BE2C (cell line): Measurements from ENCODE around the gene SLC22A15.
"Not testable (repeated sequence)": the region's sequence is repeated elsewhere in the genome, so short reads cannot be mapped to it uniquely, and the experiment has no call there.

Experiments used
- DNase-seq: peaks from one replicate; pipeline ENCODE4 v3.0.0-alpha.2; 2020
- H3K27me3 ChIP-seq: fragments of 250-450 bp; sonication (Bioruptor Pico); 2 replicates; pipeline ENCODE4 v1.5.1; 2020; ENCODE audit warnings: mild to moderate bottlenecking
- H3K36me3 ChIP-seq: fragments of 250-450 bp; sonication (Bioruptor Pico); 2 replicates; pipeline ENCODE4 v1.5.1; 2020; ENCODE audit warnings: mild to moderate bottlenecking
- H3K4me1 ChIP-seq: fragments of 250-450 bp; sonication (Bioruptor Pico); 2 replicates; pipeline ENCODE4 v1.5.1; 2020
- H3K4me3 ChIP-seq: 2 replicates; pipeline ENCODE4 v1.5.1; 2011; ENCODE audit warnings: low read depth, low read length
- H3K9me3 ChIP-seq: fragments of 250-450 bp; sonication (Bioruptor Pico); 2 replicates; pipeline ENCODE4 v1.5.1; 2020
- CTCF ChIP-seq: IDR thresholded peaks from 2 replicates; pipeline ENCODE4 v1.5.1; 2012; ENCODE audit warnings: mild to moderate bottlenecking, low read depth, low read length

SLC22A15 gene

DNA sequence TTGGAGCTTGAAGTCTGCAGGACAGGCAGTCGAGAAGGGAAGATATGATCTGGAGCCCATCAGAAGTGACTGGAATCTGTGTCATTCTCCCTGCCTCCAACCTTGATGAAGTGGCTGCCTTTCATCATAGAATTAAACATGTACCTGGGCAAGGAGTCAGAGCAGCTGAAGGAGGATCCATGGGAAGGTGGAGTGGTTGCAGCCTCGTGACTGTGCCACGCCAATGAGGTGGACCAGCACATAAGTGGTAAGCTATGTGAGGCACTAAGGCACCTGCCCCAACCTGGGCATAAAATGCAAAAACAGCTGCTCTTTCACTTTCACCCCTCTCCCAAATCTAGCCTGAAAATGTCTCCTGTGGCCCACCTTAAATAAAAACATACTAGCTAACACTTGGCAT is 7.3 kb downstream of the SLC22A15 start:
- no peaks in the 10 kb centered on the region for H3K4me1 ChIP-seq
- H3K36me3 ChIP-seq: no peaks in the 10 kb centered on the region
- H3K27me3 ChIP-seq: peaks cover 5% of the 10 kb centered on the region
- no peak for TF ChIP-seq CTCF
- no peaks in the 10 kb centered on the region for H3K9me3 ChIP-seq
- no peak overlapping the region for H3K4me3 ChIP-seq
- DNase-seq: no peak

DNA sequence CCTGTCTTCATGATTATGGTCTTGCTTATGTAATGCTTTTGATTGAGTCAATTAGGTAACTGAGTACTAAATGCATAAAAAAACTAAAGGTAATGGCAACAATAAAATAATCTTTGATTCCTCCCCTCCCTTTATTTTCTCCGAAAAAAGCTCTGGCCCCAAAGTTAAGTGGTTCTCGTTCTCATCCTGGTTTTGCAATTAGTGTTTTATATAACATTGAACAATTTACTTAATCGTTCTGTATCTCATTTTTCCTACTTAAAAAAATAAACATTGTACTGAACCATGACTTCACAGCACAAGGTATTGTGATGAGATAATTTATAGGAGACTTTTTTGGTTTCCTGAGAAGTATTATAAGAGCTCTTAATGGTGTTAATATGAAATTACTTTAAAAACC is 11.3 kb downstream of the SLC22A15 start:
- Histone ChIP-seq H3K4me1 (no peaks in the 10 kb centered on the region), H3K36me3 (no peaks in the 10 kb centered on the region), H3K9me3 (no peaks in the 10 kb centered on the region), H3K4me3 (no peak overlapping the region), H3K27me3 (no peaks in the 10 kb centered on the region)
- DNase-seq: no peak
- no peak for TF ChIP-seq CTCF

DNA sequence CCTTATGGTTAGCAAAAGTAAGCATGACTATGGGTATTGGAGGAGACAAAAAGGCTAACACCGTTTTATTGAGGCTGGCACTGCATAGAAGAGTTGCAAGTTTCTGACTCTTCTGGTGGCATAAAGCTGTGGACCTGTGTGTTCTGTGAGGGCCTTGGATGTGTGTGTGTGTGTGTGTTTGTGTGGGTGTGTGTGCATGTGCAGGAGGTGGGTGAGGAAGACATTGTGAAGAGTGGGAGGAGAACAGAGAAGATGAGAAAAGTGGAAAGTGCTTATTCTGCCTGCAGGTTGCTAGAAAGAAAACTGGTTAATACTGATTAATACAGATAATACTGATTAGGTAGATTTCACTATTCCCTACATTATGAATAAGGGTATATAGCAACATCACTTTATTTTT is 12.6 kb downstream of the SLC22A15 start:
- DNase-seq: no peak
- Histone ChIP-seq H3K9me3 (no peaks in the 10 kb centered on the region), H3K36me3 (no peaks in the 10 kb centered on the region), H3K27me3 (no peaks in the 10 kb centered on the region), H3K4me3 (no peak overlapping the region), H3K4me1 (no peaks in the 10 kb centered on the region)
- TF ChIP-seq CTCF: no peak

DNA sequence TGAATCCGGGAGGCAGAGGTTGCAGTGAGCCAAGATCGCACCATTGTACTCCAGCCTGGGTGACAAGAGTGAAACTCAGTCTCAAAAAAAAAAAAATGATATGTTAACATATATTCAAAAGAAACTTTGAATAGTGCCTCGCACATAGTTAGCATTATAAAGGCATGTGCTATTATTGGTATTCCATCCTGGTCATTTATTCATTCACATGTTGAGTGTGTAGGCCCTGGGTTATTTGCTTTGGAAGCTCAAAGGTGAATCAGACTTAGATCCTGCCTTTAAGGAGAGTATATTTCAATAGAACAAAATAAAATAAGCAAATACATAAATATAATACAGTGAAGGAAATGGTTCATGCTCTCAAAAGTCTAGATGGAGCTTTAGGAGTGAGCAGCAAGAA is 13.4 kb downstream of the SLC22A15 start:
- Histone ChIP-seq H3K9me3 (no peaks in the 10 kb centered on the region), H3K36me3 (no peaks in the 10 kb centered on the region)
- no peak for TF ChIP-seq CTCF

DNA sequence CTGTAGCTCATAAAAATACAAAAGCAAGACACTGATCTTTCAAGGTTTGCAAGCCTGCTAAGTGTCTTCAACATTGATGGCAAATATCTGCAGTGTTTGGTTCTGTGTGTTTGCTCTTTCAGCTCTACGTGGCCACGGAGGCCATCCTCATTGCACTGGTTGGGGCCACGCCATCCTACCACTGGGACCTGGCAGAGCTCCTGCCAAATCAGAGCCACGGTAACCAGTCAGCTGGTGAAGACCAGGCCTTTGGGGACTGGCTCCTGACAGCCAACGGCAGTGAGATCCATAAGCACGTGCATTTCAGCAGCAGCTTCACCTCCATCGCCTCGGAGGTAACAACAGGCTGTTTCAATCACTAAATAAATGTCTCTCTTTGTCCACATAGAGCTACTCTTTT is 15.6 kb downstream of the SLC22A15 start:
- Histone ChIP-seq H3K36me3 (no peaks in the 10 kb centered on the region), H3K9me3 (no peaks in the 10 kb centered on the region), H3K4me1 (no peaks in the 10 kb centered on the region), H3K4me3 (no peak overlapping the region), H3K27me3 (no peaks in the 10 kb centered on the region)
- no peak for DNase-seq
- no peak for TF ChIP-seq CTCF

More for the DNA sequence above, 13.4 kb downstream of the SLC22A15 start:
- no peak overlapping the region for H3K4me3 ChIP-seq
- DNase-seq: no peak
- H3K27me3 ChIP-seq: no peaks in the 10 kb centered on the region
- no peaks in the 10 kb centered on the region for H3K4me1 ChIP-seq

DNA sequence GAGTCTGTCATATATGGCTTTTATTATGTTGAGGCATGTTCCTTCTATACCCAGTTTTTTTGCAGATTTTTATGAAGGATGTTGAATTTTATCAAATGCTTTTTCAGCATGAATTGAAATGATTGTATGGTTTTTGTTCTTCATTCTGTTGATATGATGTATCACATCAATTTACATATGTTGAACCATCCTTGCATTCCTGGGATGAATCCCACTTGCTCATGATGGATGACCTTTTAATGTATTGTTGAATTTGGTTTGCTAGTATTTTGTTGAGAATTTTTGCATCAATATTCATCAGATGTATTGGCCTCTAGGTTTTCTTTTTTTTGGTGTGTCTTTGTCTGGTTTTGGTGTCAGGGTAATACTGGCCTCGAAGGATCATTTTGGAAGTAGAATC is 21.6 kb downstream of the SLC22A15 start:
- H3K9me3 ChIP-seq, H3K36me3 ChIP-seq, H3K4me1 ChIP-seq, H3K4me3 ChIP-seq, H3K27me3 ChIP-seq, DNase-seq: not testable (repeated sequence)
